Measurements from ENCODE around the gene EPHA3.

DNA sequence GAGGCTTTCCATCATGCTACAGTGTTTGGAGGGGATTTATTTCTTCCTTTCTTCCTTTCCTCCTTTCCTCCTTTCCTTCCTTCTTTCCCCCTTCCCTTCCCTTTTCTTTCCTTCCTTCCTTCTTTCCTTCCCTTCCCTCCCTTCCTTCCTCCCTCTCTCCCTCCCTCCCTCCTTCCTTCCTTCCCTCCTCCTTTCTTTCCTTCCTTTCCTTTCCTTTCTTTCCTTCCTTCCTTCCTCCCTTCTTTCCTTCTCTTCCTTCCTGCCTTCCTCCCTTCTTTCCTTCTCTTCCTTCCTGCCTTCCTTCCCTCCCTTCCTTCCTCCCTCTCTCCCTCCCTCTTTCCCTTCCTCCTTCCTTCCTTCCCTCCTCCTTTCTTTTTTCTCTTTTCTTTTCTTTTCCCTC, 127.2 kb downstream of the EPHA3 start:
- TF ChIP-seq, protein P1, sequence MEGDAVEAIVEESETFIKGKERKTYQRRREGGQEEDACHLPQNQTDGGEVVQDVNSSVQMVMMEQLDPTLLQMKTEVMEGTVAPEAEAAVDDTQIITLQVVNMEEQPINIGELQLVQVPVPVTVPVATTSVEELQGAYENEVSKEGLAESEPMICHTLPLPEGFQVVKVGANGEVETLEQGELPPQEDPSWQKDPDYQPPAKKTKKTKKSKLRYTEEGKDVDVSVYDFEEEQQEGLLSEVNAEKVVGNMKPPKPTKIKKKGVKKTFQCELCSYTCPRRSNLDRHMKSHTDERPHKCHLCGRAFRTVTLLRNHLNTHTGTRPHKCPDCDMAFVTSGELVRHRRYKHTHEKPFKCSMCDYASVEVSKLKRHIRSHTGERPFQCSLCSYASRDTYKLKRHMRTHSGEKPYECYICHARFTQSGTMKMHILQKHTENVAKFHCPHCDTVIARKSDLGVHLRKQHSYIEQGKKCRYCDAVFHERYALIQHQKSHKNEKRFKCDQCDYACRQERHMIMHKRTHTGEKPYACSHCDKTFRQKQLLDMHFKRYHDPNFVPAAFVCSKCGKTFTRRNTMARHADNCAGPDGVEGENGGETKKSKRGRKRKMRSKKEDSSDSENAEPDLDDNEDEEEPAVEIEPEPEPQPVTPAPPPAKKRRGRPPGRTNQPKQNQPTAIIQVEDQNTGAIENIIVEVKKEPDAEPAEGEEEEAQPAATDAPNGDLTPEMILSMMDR (tag by site-specific recombination; IDR thresholded peaks at IDR 0.05), result no peak
- no peak for TF ChIP-seq REST (tag by site-specific recombination; IDR thresholded peaks at IDR 0.05)
- no peak for TF ChIP-seq ZNF133 (tag by site-specific recombination; IDR thresholded peaks at IDR 0.05)
- no peak for TF ChIP-seq ZNF785 (tag by site-specific recombination; IDR thresholded peaks at IDR 0.05)
- no peak for TF ChIP-seq ZBTB7A (tag by site-specific recombination; IDR thresholded peaks at IDR 0.05; ENCODE audit: low read depth)
